HCT116 (cell line): ENCODE data around the gene RIMS1. TPM values are rescaled to one million over a fixed set of nuclear protein-coding genes. Genes with fewer than 3 reads are reported as not detected.

Source experiments
- ATAC-seq: fragments of 200-7000 bp; cut with Tn5 transposase; 2 replicates; pipeline ENCODE4 v1.9.1; 2020; ENCODE audit warnings: mild to moderate bottlenecking, moderate library complexity
- BruUV-seq: library from RNA; stranded (reverse); fragments of 400-500 nt; replicated peaks from 2 replicates; lab custom pipeline; 2021; lab: Mats Ljungman, UMichigan
- CTCF ChIA-PET: fragments of 300-600 bp; sonication (Branson Sonifier 250); formaldehyde crosslinking; loops from one replicate; lab custom pipeline; 2021; ENCODE audit warnings: antibody characterized with exemption; lab: Charles Lee
- POLR2A ChIA-PET: fragments of 300-600, 350-600 bp; sonication (Branson Sonifier 250); formaldehyde crosslinking; loops from one replicate; lab custom pipeline; 2021; ENCODE audit warnings: antibody characterized with exemption; lab: Charles Lee
- RAD21 ChIA-PET, 2 experiments: fragments of 300-600 bp; sonication (Branson Sonifier 250); formaldehyde crosslinking; loops; one replicate each; lab custom pipeline; 2023; ENCODE audit warnings: low total read pairs in 2 of 2; ENCODE audit not compliant: uncharacterized antibody in 2 of 2, unreplicated experiment in 2 of 2, low non-redundant PET in 1 of 2; lab: Charles Lee
- DNase-seq: peaks from one replicate; pipeline ENCODE4 v3.0.0-alpha.2; 2010; ENCODE audit warnings: low read depth, low spot score
- H2AFZ ChIP-seq: fragments of 200-600 bp; shearing (Covaris generic), sonication (generic); 2 replicates; pipeline ENCODE4 v1.6.1; 2017; ENCODE audit warnings: low read depth, mixed run types, mixed read lengths, antibody characterized with exemption, low read length; ENCODE audit not compliant: poor library complexity, severe bottlenecking
- H3K27ac ChIP-seq: 2 replicates; pipeline ENCODE4 v1.5.1; 2012; ENCODE audit warnings: low read depth, low read length
- H3K27me3 ChIP-seq: fragments of 200-600 bp; sonication (generic); 2 replicates; pipeline ENCODE4 v1.6.1; 2016; ENCODE audit warnings: mixed run types, low read length, mixed read lengths; ENCODE audit not compliant: insufficient read depth
- H3K36me3 ChIP-seq, 2 experiments: fragments of 200-500 bp in 1 of 2; fragments of 200-600 bp in 1 of 2; sonication (Bioruptor generic) in 1 of 2; sonication (generic) in 1 of 2; 2 replicates each; pipeline versions ENCODE4 v1.5.1 to v1.6.1; 2014 to 2016; ENCODE audit warnings: low read length in 2 of 2, inconsistent platforms in 1 of 2, mixed read lengths in 1 of 2, mixed run types in 1 of 2; ENCODE audit not compliant: insufficient read depth in 2 of 2, control insufficient read depth in 1 of 2
- H3K4me1 ChIP-seq, 2 experiments: fragments of 200-600 bp in 1 of 2; sonication (generic) in 1 of 2; 2 replicates each; pipeline versions ENCODE4 v1.5.1 to v1.6.1; 2012 to 2017; ENCODE audit warnings: low read length in 2 of 2, inconsistent platforms in 1 of 2, mild to moderate bottlenecking in 1 of 2, mixed read lengths in 1 of 2, mixed run types in 1 of 2, moderate library complexity in 1 of 2; ENCODE audit not compliant: insufficient read depth in 2 of 2, control insufficient read depth in 1 of 2
- H3K4me2 ChIP-seq: fragments of 200-600 bp; sonication (generic); 2 replicates; pipeline ENCODE4 v1.6.1; 2017; ENCODE audit warnings: mixed run types, low read length, mixed read lengths
- H3K4me3 ChIP-seq, 2 experiments: fragments of 200-600 bp in 1 of 2; sonication (generic) in 1 of 2; replicated peaks in 1 of 2; 2 replicates each; pipeline ENCODE4 v1.5.1; 2011 to 2016; ENCODE audit warnings: low read length in 2 of 2, control low read depth in 1 of 2, low read depth in 1 of 2, mild to moderate bottlenecking in 1 of 2, mixed read lengths in 1 of 2, mixed run types in 1 of 2
- H3K79me2 ChIP-seq: fragments of 200-600 bp; sonication (generic); 2 replicates; pipeline ENCODE4 v1.6.1; 2017; ENCODE audit warnings: mild to moderate bottlenecking, mixed run types, low read length, moderate library complexity, mixed read lengths; ENCODE audit not compliant: insufficient read depth
- H3K9ac ChIP-seq: fragments of 200-600 bp; sonication (generic); 2 replicates; pipeline ENCODE4 v1.6.1; 2016; ENCODE audit warnings: low read length, mixed read lengths
- H3K9me2 ChIP-seq: fragments of 200-600 bp; sonication (generic), shearing (Covaris generic); 2 replicates; pipeline ENCODE4 v1.6.1; 2017; ENCODE audit warnings: mixed run types, mild to moderate bottlenecking, moderate library complexity; ENCODE audit not compliant: insufficient read depth
- H3K9me3 ChIP-seq, 2 experiments: fragments of 200-500 bp in 1 of 2; fragments of 200-600 bp in 1 of 2; sonication (Bioruptor generic) in 1 of 2; sonication (generic) in 1 of 2; 2 replicates each; pipeline ENCODE4 v1.6.1; 2014 to 2017; ENCODE audit warnings: low read length in 2 of 2, mixed read lengths in 2 of 2, inconsistent platforms in 1 of 2, low read depth in 1 of 2, mild to moderate bottlenecking in 1 of 2, mixed run types in 1 of 2, moderate library complexity in 1 of 2; ENCODE audit not compliant: control insufficient read depth in 1 of 2, insufficient read depth in 1 of 2
- H4K20me1 ChIP-seq: fragments of 200-600 bp; sonication (generic), shearing (Covaris generic); 2 replicates; pipeline ENCODE4 v1.6.1; 2017; ENCODE audit warnings: mixed run types, mild to moderate bottlenecking, moderate library complexity; ENCODE audit not compliant: insufficient read depth
- CBX3 ChIP-seq: IDR thresholded peaks from 2 replicates; pipeline ENCODE4 v1.6.1; 2012; ENCODE audit warnings: low read depth
- CEBPB ChIP-seq: IDR thresholded peaks from 2 replicates; pipeline ENCODE4 v1.6.1; 2012; ENCODE audit warnings: low read depth
- ELF1 ChIP-seq: IDR thresholded peaks from 2 replicates; pipeline ENCODE4 v1.6.1; 2012; ENCODE audit warnings: low read depth, borderline replicate concordance
- FOSL1 ChIP-seq: IDR thresholded peaks from 2 replicates; pipeline ENCODE4 v1.6.1; 2012; ENCODE audit warnings: low read depth
- POLR2AphosphoS5 ChIP-seq: IDR thresholded peaks from 2 replicates; pipeline ENCODE4 v1.6.1; 2011; ENCODE audit warnings: mild to moderate bottlenecking, low read depth, low read length, moderate library complexity
- RAD21 ChIP-seq: IDR thresholded peaks from 2 replicates; pipeline ENCODE4 v1.6.1; 2012; ENCODE audit warnings: low read depth, mild to moderate bottlenecking
- REST ChIP-seq: IDR thresholded peaks from 2 replicates; pipeline ENCODE4 v1.6.1; 2012; ENCODE audit warnings: low read depth
- SIN3A ChIP-seq: IDR thresholded peaks from 2 replicates; pipeline ENCODE4 v1.6.1; 2012; ENCODE audit warnings: low read depth
- SRF ChIP-seq: IDR thresholded peaks from 2 replicates; pipeline ENCODE4 v1.6.1; 2012; ENCODE audit warnings: low read depth
- TCF7L2 ChIP-seq: IDR thresholded peaks from 2 replicates; pipeline ENCODE4 v1.7.0; 2011; ENCODE audit warnings: borderline replicate concordance, inconsistent platforms; ENCODE audit not compliant: insufficient read depth, insufficient read length; ENCODE audit errors: extremely low read depth
- YY1 ChIP-seq: IDR thresholded peaks from 2 replicates; pipeline ENCODE4 v1.6.1; 2011; ENCODE audit warnings: low read length, low read depth, moderate library complexity, mild to moderate bottlenecking; ENCODE audit not compliant: insufficient replicate concordance; ENCODE audit errors: extremely low read depth
- ZNF274 ChIP-seq: fragments of 200-500 bp; sonication (Bioruptor generic); IDR thresholded peaks from 2 replicates; pipeline ENCODE4 v1.6.1; 2014; ENCODE audit warnings: mild to moderate bottlenecking, low read depth, low read length, inconsistent platforms
- intact Hi-C: fragments of 100-400 bp; cut with micrococcal nuclease; formaldehyde crosslinking; loops from 2 replicates; pipeline ENCODE4 v1.10.0; 2022
- total RNA-seq: library from RNA; stranded (reverse); gene quantifications from one replicate; pipeline ENCODE4 v1.2.1, GENCODE V29; 2021; ENCODE audit not compliant: unreplicated experiment
- TF ChIP-seq, protein P1 (sequence below): IDR thresholded peaks from 2 replicates; pipeline ENCODE4 v1.6.1; 2012

The RIMS1 gene
- total RNA-seq, 1 experiment from 2014 or later: not detected

DNA sequence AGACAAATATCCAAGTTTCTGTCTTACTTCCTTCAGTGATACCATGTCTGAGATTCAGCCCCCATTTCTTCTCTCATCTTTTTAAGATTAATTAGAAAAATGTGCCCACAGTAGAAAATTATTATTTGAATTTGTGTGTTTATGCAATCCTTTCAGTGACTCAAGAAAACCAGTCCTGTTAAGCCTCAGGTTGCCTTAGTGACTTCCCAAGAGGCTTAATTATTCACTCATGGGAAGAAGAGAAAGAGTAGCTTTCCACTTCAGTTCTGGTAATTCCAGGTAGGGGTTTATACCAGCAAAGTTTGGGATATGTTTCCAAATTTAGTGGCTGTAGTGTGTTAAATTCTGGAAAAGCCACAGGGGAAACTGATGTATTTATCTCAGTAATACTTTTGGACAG lies 149.1 kb downstream of the RIMS1 start:
- no peak overlapping the region for H3K4me3 ChIP-seq
- no peak overlapping the region for H3K9ac ChIP-seq
- ChIA-PET POLR2A (no interaction called here), RAD21 (no interaction called here), CTCF (no interaction called here)
- H3K4me1 ChIP-seq: no peaks in the 10 kb centered on the region
- no peaks in the 10 kb centered on the region for H3K36me3 ChIP-seq
- H2AFZ ChIP-seq: no peak overlapping the region
- no TSS peak for BruUV-seq
- TF ChIP-seq SRF (no peak), SIN3A (no peak), CEBPB (no peak), RAD21 (no peak), FOSL1 (no peak), TCF7L2 (no peak), ZNF274 (no peak), CBX3 (no peak), ELF1 (no peak)
- TF ChIP-seq, protein P1, sequence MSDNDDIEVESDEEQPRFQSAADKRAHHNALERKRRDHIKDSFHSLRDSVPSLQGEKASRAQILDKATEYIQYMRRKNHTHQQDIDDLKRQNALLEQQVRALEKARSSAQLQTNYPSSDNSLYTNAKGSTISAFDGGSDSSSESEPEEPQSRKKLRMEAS: no peak
- no peaks in the 10 kb centered on the region for H3K9me2 ChIP-seq
- H3K27me3 ChIP-seq: no peaks in the 10 kb centered on the region
- no peak overlapping the region for H3K27ac ChIP-seq
- ATAC-seq (no peak), DNase-seq (no peak)
- no peaks in the 10 kb centered on the region for H3K79me2 ChIP-seq
- peaks cover 0 to 3% of the 10 kb centered on the region in 2 experiments; a peak in 2 of 4 replicates for H3K9me3 ChIP-seq
- H4K20me1 ChIP-seq: no peaks in the 10 kb centered on the region
- intact Hi-C loops: no loop called here
- H3K4me2 ChIP-seq: no peak overlapping the region

GRCh38 chr6:72035966-72036365 lies 149.6 kb downstream of the RIMS1 start:
- Histone ChIP-seq H3K4me3 (no peak overlapping the region), H4K20me1 (no peaks in the 10 kb centered on the region), H3K36me3 (no peaks in the 10 kb centered on the region), H3K27me3 (no peaks in the 10 kb centered on the region), H3K79me2 (no peaks in the 10 kb centered on the region), H3K4me2 (no peak overlapping the region), H3K9ac (no peak overlapping the region), H3K4me1 (no peaks in the 10 kb centered on the region), H3K9me3 (peaks cover 0 to 3% of the 10 kb centered on the region in 2 experiments; a peak in 2 of 4 replicates), H2AFZ (no peak overlapping the region), H3K9me2 (no peaks in the 10 kb centered on the region), H3K27ac (no peak overlapping the region)
- ChIA-PET CTCF (no interaction called here), POLR2A (no interaction called here), RAD21 (no interaction called here)
- no peak for DNase-seq
- intact Hi-C loops: no loop called here
- ATAC-seq: no peak
- BruUV-seq: no TSS peak
- TF ChIP-seq SRF: no peak
- TF ChIP-seq REST: no peak
- TF ChIP-seq CBX3: no peak
- no peak for TF ChIP-seq YY1
- TF ChIP-seq CEBPB: no peak
- TF ChIP-seq POLR2AphosphoS5: no peak
